ENCODE data around the gene NENF.

NENF gene

DNA sequence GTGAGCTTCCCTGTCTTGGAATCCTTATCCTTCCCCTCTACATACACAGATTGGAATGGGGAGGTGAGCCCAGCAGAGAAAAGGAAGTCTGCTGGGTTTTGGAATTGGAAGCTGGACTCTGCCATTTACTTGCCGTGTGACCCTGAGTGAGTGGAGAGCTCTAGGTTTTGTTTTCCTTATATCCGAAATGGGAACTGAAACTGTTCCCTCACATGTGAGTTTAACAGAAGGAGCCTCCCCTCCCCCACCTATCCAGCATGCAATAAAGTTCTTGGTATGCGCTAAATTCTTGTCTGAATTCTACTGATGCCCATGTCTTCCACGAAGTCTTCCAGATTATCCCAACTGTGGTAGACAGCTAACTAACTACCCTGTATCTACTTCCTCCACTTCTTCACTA, 58.7 kb downstream of the NENF start:
- no peak for ATAC-seq
- TF ChIP-seq ZC3H10 (CRISPR knock-in tag; IDR thresholded peaks at IDR 0.05) (no peak), TOX (CRISPR knock-in tag; IDR thresholded peaks at IDR 0.05; ENCODE audit: borderline replicate concordance) (no peak), ISL1 (CRISPR knock-in tag; IDR thresholded peaks at IDR 0.05) (no peak)
- TF ChIP-seq, protein P1, sequence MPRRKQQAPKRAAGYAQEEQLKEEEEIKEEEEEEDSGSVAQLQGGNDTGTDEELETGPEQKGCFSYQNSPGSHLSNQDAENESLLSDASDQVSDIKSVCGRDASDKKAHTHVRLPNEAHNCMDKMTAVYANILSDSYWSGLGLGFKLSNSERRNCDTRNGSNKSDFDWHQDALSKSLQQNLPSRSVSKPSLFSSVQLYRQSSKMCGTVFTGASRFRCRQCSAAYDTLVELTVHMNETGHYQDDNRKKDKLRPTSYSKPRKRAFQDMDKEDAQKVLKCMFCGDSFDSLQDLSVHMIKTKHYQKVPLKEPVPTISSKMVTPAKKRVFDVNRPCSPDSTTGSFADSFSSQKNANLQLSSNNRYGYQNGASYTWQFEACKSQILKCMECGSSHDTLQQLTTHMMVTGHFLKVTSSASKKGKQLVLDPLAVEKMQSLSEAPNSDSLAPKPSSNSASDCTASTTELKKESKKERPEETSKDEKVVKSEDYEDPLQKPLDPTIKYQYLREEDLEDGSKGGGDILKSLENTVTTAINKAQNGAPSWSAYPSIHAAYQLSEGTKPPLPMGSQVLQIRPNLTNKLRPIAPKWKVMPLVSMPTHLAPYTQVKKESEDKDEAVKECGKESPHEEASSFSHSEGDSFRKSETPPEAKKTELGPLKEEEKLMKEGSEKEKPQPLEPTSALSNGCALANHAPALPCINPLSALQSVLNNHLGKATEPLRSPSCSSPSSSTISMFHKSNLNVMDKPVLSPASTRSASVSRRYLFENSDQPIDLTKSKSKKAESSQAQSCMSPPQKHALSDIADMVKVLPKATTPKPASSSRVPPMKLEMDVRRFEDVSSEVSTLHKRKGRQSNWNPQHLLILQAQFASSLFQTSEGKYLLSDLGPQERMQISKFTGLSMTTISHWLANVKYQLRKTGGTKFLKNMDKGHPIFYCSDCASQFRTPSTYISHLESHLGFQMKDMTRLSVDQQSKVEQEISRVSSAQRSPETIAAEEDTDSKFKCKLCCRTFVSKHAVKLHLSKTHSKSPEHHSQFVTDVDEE (CRISPR knock-in tag; IDR thresholded peaks at IDR 0.05), result no peak
